Activated naive CD4-positive, alpha-beta T cell (primary cell): ENCODE results near the gene REL.
"Not testable (repeated sequence)": the region's sequence is repeated elsewhere in the genome, so short reads cannot be mapped to it uniquely, and the experiment has no call there.

Source experiments
- DNase-seq, 4 experiments: peaks; one replicate each; lab custom pipeline; 2025; lab: John Stamatoyannopoulos, UW

The REL gene

GRCh38 chr2:60867848-60868247 lies 13.5 kb upstream of the REL start:
- no peak for DNase-seq

- no peak for DNase-seq
Observed at GRCh38 chr2:60868589-60869273, 12.6 kb upstream of the REL start.

GRCh38 chr2:60872510-60872928 lies 8.9 kb upstream of the REL start:
- DNase-seq = no peak

GRCh38 chr2:60873381-60873780 lies 8.0 kb upstream of the REL start:
- DNase-seq = no peak

- DNase-seq = no peak
Observed at GRCh38 chr2:60875520-60875919, 5.9 kb upstream of the REL start.

GRCh38 chr2:60880643-60881046 lies 729 bp upstream of the REL start:
- no peak for DNase-seq

- no peak for DNase-seq
Observed at GRCh38 chr2:60882971-60883753, 1.8 kb downstream of the REL start.

GRCh38 chr2:60883896-60884295 lies 2.5 kb downstream of the REL start:
- DNase-seq = no peak

GRCh38 chr2:60884800-60885199 lies 3.4 kb downstream of the REL start:
- DNase-seq = no peak

GRCh38 chr2:60885683-60886082 lies 4.3 kb downstream of the REL start:
- DNase-seq = no peak

GRCh38 chr2:60886991-60887390 lies 5.6 kb downstream of the REL start:
- no peak for DNase-seq

GRCh38 chr2:60888853-60889252 lies 7.5 kb downstream of the REL start:
- no peak for DNase-seq

- not testable (repeated sequence) for DNase-seq
Observed at GRCh38 chr2:60889581-60890392, 8.4 kb downstream of the REL start.

- DNase-seq = no peak
Observed at GRCh38 chr2:60890393-60890707, 9.0 kb downstream of the REL start.

- no peak for DNase-seq
Observed at GRCh38 chr2:60891180-60891579, 9.8 kb downstream of the REL start.

- DNase-seq = no peak
Observed at GRCh38 chr2:60898567-60898966, 17.2 kb downstream of the REL start.

- no peak for DNase-seq
Observed at GRCh38 chr2:60899230-60899891, 18.0 kb downstream of the REL start.

- DNase-seq = no peak
Observed at GRCh38 chr2:60899892-60900249, 18.5 kb downstream of the REL start.

- DNase-seq = not testable (repeated sequence)
Observed at GRCh38 chr2:60901296-60901695, 19.9 kb downstream of the REL start.

- not testable (repeated sequence) for DNase-seq
Observed at GRCh38 chr2:60905867-60906266, 24.5 kb downstream of the REL start.

GRCh38 chr2:60906395-60906794 lies 25.0 kb downstream of the REL start:
- DNase-seq = no peak

GRCh38 chr2:60907329-60907728 lies 26.0 kb downstream of the REL start:
- DNase-seq = no peak
